H1 (cell line): ENCODE data around the gene ZDHHC19. TPM values are rescaled to one million over a fixed set of nuclear protein-coding genes. Genes with fewer than 3 reads are reported as not detected.

ENCODE experiments used
- CTCF ChIA-PET: fragments of 300-600 bp; sonication (Branson Sonifier 250); formaldehyde crosslinking; loops from one replicate; lab custom pipeline; 2021; ENCODE audit not compliant: partially characterized antibody; lab: Charles Lee
- POLR2A ChIA-PET: fragments of 300-600 bp; sonication (Branson Sonifier 250); formaldehyde crosslinking; loops from one replicate; lab custom pipeline; 2021; ENCODE audit warnings: inconsistent platforms; ENCODE audit not compliant: partially characterized antibody; lab: Charles Lee
- DNase-seq, 2 experiments: peaks; one replicate each; pipeline versions ENCODE4 v3.0.0 to v3.0.0-alpha.2; 2010 to 2022; ENCODE audit warnings: low spot score in 2 of 2, low read depth in 1 of 2, mixed read lengths in 1 of 2
- FAIRE-seq: peaks from 2 replicates; lab custom pipeline; 2011; peaks lifted over from hg19 to GRCh38; lab: Jason Lieb, UNC
- H2AFZ ChIP-seq: 2 replicates; pipeline ENCODE4 v1.8.1; 2012; ENCODE audit warnings: low read length, inconsistent platforms
- H2AK5ac ChIP-seq: 2 replicates; pipeline ENCODE4 v1.6.1; 2013; ENCODE audit warnings: low read depth, low read length
- H2BK120ac ChIP-seq: replicated peaks from 2 replicates; pipeline ENCODE3; 2013; ENCODE audit warnings: low read depth, low read length, inconsistent platforms
- H2BK12ac ChIP-seq: 2 replicates; pipeline ENCODE4 v1.6.1; 2013; ENCODE audit warnings: low read depth, low read length
- H2BK15ac ChIP-seq: 2 replicates; pipeline ENCODE4 v1.6.1; 2013; ENCODE audit warnings: low read length
- H2BK20ac ChIP-seq: 2 replicates; pipeline ENCODE4 v1.6.1; 2013; ENCODE audit warnings: low read length
- H2BK5ac ChIP-seq: 2 replicates; pipeline ENCODE4 v1.6.1; 2013; ENCODE audit warnings: low read depth, low read length
- H3K14ac ChIP-seq: 2 replicates; pipeline ENCODE4 v1.6.1; 2013; ENCODE audit warnings: inconsistent platforms; ENCODE audit not compliant: insufficient read length
- H3K18ac ChIP-seq: 2 replicates; pipeline ENCODE4 v1.6.1; 2013; ENCODE audit warnings: low read length; ENCODE audit errors: extremely low read depth
- H3K23ac ChIP-seq: 2 replicates; pipeline ENCODE4 v1.6.1; 2013; ENCODE audit warnings: inconsistent platforms; ENCODE audit not compliant: insufficient read length
- H3K23me2 ChIP-seq: 2 replicates; pipeline ENCODE4 v1.6.1; 2013; ENCODE audit warnings: low read depth, low read length
- H3K27ac ChIP-seq: 2 replicates; pipeline ENCODE4 v1.6.1; 2011; ENCODE audit warnings: low read depth, low read length, inconsistent platforms
- H3K27me3 ChIP-seq, 4 experiments: replicated peaks in 1 of 4; 1 replicate in 1 of 4; 2 replicates in 3 of 4; pipeline versions ENCODE4 v1.6.1 to v1.8.1; 2011 to 2013; ENCODE audit warnings: low read length in 3 of 4, mild to moderate bottlenecking in 3 of 4, inconsistent platforms in 2 of 4, mixed read lengths in 2 of 4, moderate library complexity in 1 of 4; ENCODE audit not compliant: control insufficient read depth in 3 of 4, insufficient read depth in 3 of 4; ENCODE audit errors: extremely low read depth in 1 of 4
- H3K36me3 ChIP-seq, 4 experiments: 2 replicates each; pipeline versions ENCODE4 v1.6.1 to v1.8.1; 2011 to 2013; ENCODE audit warnings: mild to moderate bottlenecking in 4 of 4, low read length in 3 of 4, moderate library complexity in 2 of 4, control low read depth in 1 of 4, inconsistent platforms in 1 of 4; ENCODE audit not compliant: insufficient read depth in 4 of 4, control insufficient read depth in 2 of 4
- H3K4ac ChIP-seq: replicated peaks from 2 replicates; pipeline ENCODE3; 2013; ENCODE audit warnings: low read length, low read depth, mixed read lengths, inconsistent platforms; ENCODE audit not compliant: insufficient read length
- H3K4me1 ChIP-seq, 4 experiments: replicated peaks in 1 of 4; 1 replicate in 1 of 4; 2 replicates in 3 of 4; pipeline versions ENCODE4 v1.6.1 to v1.8.1; 2011 to 2013; ENCODE audit warnings: low read length in 3 of 4, inconsistent platforms in 2 of 4, mixed read lengths in 1 of 4; ENCODE audit not compliant: insufficient read depth in 4 of 4, control insufficient read depth in 3 of 4
- H3K4me2 ChIP-seq, 2 experiments: 2 replicates each; pipeline versions ENCODE4 v1.6.1 to v1.8.1; 2011 to 2013; ENCODE audit warnings: low read depth in 2 of 2, low read length in 2 of 2, control low read depth in 1 of 2, inconsistent platforms in 1 of 2, mild to moderate bottlenecking in 1 of 2; ENCODE audit not compliant: insufficient read depth in 1 of 2
- H3K4me3 ChIP-seq, 4 experiments: fragments of 200-600, 300-600 bp in 1 of 4; sonication (generic), shearing (Covaris generic), sonication (Bioruptor Twin) in 1 of 4; 2 replicates each; pipeline versions ENCODE4 v1.5.1 to v1.8.1; 2011 to 2016; ENCODE audit warnings: low read length in 4 of 4, low read depth in 3 of 4, control low read depth in 2 of 4, inconsistent platforms in 2 of 4, mild to moderate bottlenecking in 2 of 4, mixed read lengths in 1 of 4, moderate library complexity in 1 of 4; ENCODE audit not compliant: insufficient read depth in 2 of 4; ENCODE audit errors: extremely low read depth in 1 of 4
- H3K56ac ChIP-seq: replicated peaks from 2 replicates; pipeline ENCODE3; 2013; ENCODE audit warnings: low read depth, mild to moderate bottlenecking, mixed read lengths, low read length, inconsistent platforms; ENCODE audit not compliant: insufficient read length
- H3K79me1 ChIP-seq: 2 replicates; pipeline ENCODE4 v1.6.1; 2013; ENCODE audit warnings: low read depth, low read length, control low read depth
- H3K79me2 ChIP-seq, 2 experiments: 2 replicates each; pipeline versions ENCODE4 v1.6.1 to v1.8.1; 2012 to 2013; ENCODE audit warnings: low read length in 2 of 2, mild to moderate bottlenecking in 2 of 2, inconsistent platforms in 1 of 2; ENCODE audit not compliant: insufficient read depth in 2 of 2, control insufficient read depth in 1 of 2
- H3K9ac ChIP-seq, 4 experiments: replicated peaks in 1 of 4; 1 replicate in 1 of 4; 2 replicates in 3 of 4; pipeline versions ENCODE4 v1.6.1 to v1.8.1; 2011 to 2013; ENCODE audit warnings: low read depth in 3 of 4, low read length in 3 of 4, control low read depth in 2 of 4, mild to moderate bottlenecking in 2 of 4, moderate library complexity in 2 of 4, inconsistent platforms in 1 of 4; ENCODE audit errors: extremely low read depth in 1 of 4
- H3K9me3 ChIP-seq, 2 experiments: 2 replicates each; pipeline versions ENCODE4 v1.6.1 to v1.8.1; 2012 to 2013; ENCODE audit warnings: mild to moderate bottlenecking in 2 of 2, moderate library complexity in 2 of 2, control low read depth in 1 of 2, inconsistent platforms in 1 of 2, low read depth in 1 of 2, low read length in 1 of 2, mixed read lengths in 1 of 2; ENCODE audit not compliant: insufficient read depth in 2 of 2
- H4K20me1 ChIP-seq, 2 experiments: replicated peaks in 1 of 2; 2 replicates each; pipeline versions ENCODE3 to v1.8.1; 2011 to 2013; ENCODE audit warnings: inconsistent platforms in 2 of 2, low read length in 2 of 2, mild to moderate bottlenecking in 1 of 2; ENCODE audit not compliant: insufficient read depth in 2 of 2, control insufficient read depth in 1 of 2
- H4K5ac ChIP-seq: 2 replicates; pipeline ENCODE4 v1.6.1; 2013; ENCODE audit warnings: low read length, low read depth, mixed read lengths, inconsistent platforms; ENCODE audit not compliant: insufficient read length
- H4K8ac ChIP-seq: 2 replicates; pipeline ENCODE4 v1.8.0; 2013; ENCODE audit warnings: mild to moderate bottlenecking, moderate library complexity, low read length, inconsistent platforms; ENCODE audit not compliant: insufficient read depth; ENCODE audit errors: extremely low read depth
- H4K91ac ChIP-seq: replicated peaks from 2 replicates; pipeline ENCODE3; 2013; ENCODE audit warnings: low read length, mixed read lengths, inconsistent platforms; ENCODE audit not compliant: insufficient read length
- EGR1 ChIP-seq: IDR thresholded peaks from 2 replicates; pipeline ENCODE4 v1.6.1; 2011; ENCODE audit warnings: low read depth, low read length, borderline replicate concordance
- EP300 ChIP-seq, 2 experiments: IDR thresholded peaks; 1 replicate in 1 of 2; 2 replicates in 1 of 2; pipeline ENCODE4 v1.6.1; 2011 to 2012; ENCODE audit warnings: low read depth in 2 of 2, low read length in 2 of 2, mild to moderate bottlenecking in 2 of 2, borderline replicate concordance in 1 of 2, inconsistent platforms in 1 of 2, moderate library complexity in 1 of 2
- JUND ChIP-seq: IDR thresholded peaks from 2 replicates; pipeline ENCODE4 v1.6.1; 2011; ENCODE audit warnings: mild to moderate bottlenecking, improper control_type of control experiment, low read length
- KDM1A ChIP-seq: fragments of 200-600, 300-600 bp; sonication (generic); IDR thresholded peaks from 2 replicates; pipeline ENCODE4 v1.7.1; 2016; ENCODE audit warnings: mild to moderate bottlenecking, low read length, borderline replicate concordance
- MAFK ChIP-seq: IDR thresholded peaks from 2 replicates; pipeline ENCODE4 v1.6.1; 2012; ENCODE audit warnings: low read depth, mild to moderate bottlenecking, improper control_type of control experiment, low read length
- POLR2A ChIP-seq, 2 experiments: IDR thresholded peaks; 1 replicate in 1 of 2; 2 replicates in 1 of 2; pipeline ENCODE4 v1.6.1; 2011; ENCODE audit warnings: low read depth in 2 of 2, low read length in 2 of 2, mild to moderate bottlenecking in 2 of 2; ENCODE audit errors: control extremely low read depth in 1 of 2
- RBBP5 ChIP-seq: IDR thresholded peaks from 2 replicates; pipeline ENCODE4 v1.7.1; 2012; ENCODE audit warnings: low read depth, mild to moderate bottlenecking, inconsistent platforms, low read length, moderate library complexity, borderline replicate concordance
- RFX5 ChIP-seq: IDR thresholded peaks from 2 replicates; pipeline ENCODE4 v1.6.1; 2011; ENCODE audit warnings: low read depth, low read length, improper control_type of control experiment, borderline replicate concordance
- SIX5 ChIP-seq: IDR thresholded peaks from 2 replicates; pipeline ENCODE4 v1.6.1; 2011; ENCODE audit warnings: mild to moderate bottlenecking, low read depth, low read length
- SP2 ChIP-seq: IDR thresholded peaks from 2 replicates; pipeline ENCODE4 v1.6.1; 2012; ENCODE audit warnings: mild to moderate bottlenecking, low read length, inconsistent platforms
- SP4 ChIP-seq: IDR thresholded peaks from 2 replicates; pipeline ENCODE4 v1.6.1; 2012; ENCODE audit warnings: low read length, inconsistent platforms
- TCF12 ChIP-seq: IDR thresholded peaks from 2 replicates; pipeline ENCODE4 v1.6.1; 2011; ENCODE audit warnings: low read depth, mild to moderate bottlenecking, low read length
- TEAD4 ChIP-seq: IDR thresholded peaks from 2 replicates; pipeline ENCODE4 v1.6.1; 2012; ENCODE audit warnings: low read depth, low read length, inconsistent platforms, mixed read lengths
- WGBS, 2 experiments: shearing (Covaris generic) in 1 of 2; methylation state at CpG; one replicate each; pipeline versions ENCODE4 v1.1.6 to v1.1.7; 2013 to 2015; ENCODE audit warnings: low lambda C conversion rate in 2 of 2, mixed read lengths in 2 of 2, inconsistent platforms in 1 of 2, low coverage in 1 of 2, missing lambda C conversion rate in 1 of 2; ENCODE audit not compliant: insufficient replicate concordance in 2 of 2, insufficient coverage in 1 of 2, insufficient read length in 1 of 2; ENCODE audit errors: extremely low coverage in 1 of 2, missing lambda C conversion rate in 1 of 2; 5-methylcytosine and 5-hydroxymethylcytosine counted together
- polyA plus RNA-seq, 7 experiments: library from polyadenylated mRNA; depleted of rRNA in 3 of 7; stranded (reverse) in 5 of 7; unstranded in 2 of 7; fragments of >200 nt in 5 of 7; fragments of 200-250 nt in 2 of 7; gene quantifications; 1 replicate in 5 of 7; 2 replicates in 1 of 7; 4 replicates in 1 of 7; pipeline versions ENCODE4 v1.2.1 to v1.2.3, GENCODE V29; 2011 to 2013; ENCODE audit warnings: missing spikeins in 2 of 7, mixed read lengths in 2 of 7
- total RNA-seq: library from RNA; stranded (reverse); fragmentation: NEBNext Ultra II Directional; extraction: Animal tissue kit (Norgen Biotek cat#: 25700); gene quantifications from 2 replicates; pipeline ENCODE4 v1.2.1, GENCODE V29; 2021
- TF ChIP-seq, protein P1 (sequence below): IDR thresholded peaks from 2 replicates; pipeline ENCODE4 v1.6.1; 2011; ENCODE audit warnings: low read length, improper control_type of control experiment

ZDHHC19 gene
- total and polyA plus RNA-seq, 2 of the 8 experiments (the other 6 are each of a cell fraction or from before 2014, with no cell fraction given): 2.5 to 4.1 TPM

DNA sequence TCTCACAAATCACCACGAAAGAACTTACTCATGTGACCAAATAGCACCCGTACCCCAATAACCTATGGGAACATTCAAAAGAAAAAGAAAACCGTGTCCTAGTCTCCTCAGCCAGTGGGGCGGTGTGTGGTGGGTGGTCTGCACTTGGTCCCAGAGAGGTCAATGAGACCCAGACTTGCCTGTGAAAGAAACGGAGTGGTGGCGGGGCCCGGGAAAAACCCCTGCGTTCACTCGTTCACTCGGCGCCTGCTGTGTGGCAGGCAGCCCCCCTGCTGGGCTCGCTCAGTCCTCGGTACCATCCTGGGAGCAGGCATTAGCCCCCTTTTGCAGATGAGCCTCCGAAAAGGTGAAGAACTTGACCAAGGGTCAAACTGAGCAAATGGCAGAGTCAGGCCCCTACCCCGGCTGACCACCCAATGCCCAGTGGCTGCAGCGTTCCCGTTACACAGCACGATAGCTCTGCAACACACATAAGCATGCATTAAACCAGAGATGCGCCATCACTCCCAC is 36.0 kb downstream of the ZDHHC19 start:
- Histone ChIP-seq H4K5ac (no peak overlapping the region), H3K4me3 (no peak overlapping the region), H2BK120ac (no peak overlapping the region), H2BK20ac (no peak overlapping the region), H3K18ac (no peak overlapping the region), H3K79me2 (no peaks in the 10 kb centered on the region), H2AK5ac (no peak overlapping the region), H4K91ac (no peak overlapping the region), H4K8ac (no peak overlapping the region), H3K23me2 (no peaks in the 10 kb centered on the region), H3K14ac (no peak overlapping the region), H3K9ac (no peak overlapping the region), H3K27me3 (no peaks in the 10 kb centered on the region), H3K27ac (no peak overlapping the region), H2BK5ac (no peak overlapping the region; the same call in 1 of the 2 replicates), H3K9me3 (no peaks in the 10 kb centered on the region), H3K79me1 (no peaks in the 10 kb centered on the region), H3K36me3 (no peaks in the 10 kb centered on the region), H4K20me1 (no peaks in the 10 kb centered on the region), H3K4ac (no peak overlapping the region), H2AFZ (peak overlapping the region; percentile 67; the same call in 1 of the 2 replicates), H3K4me1 (peaks cover 4 to 15% (median 10%) of the 10 kb centered on the region in 4 experiments; a peak in 6 of 7 replicates), H3K4me2 (no peak overlapping the region; a peak in 1 of 4 replicates), H3K56ac (no peak overlapping the region), H2BK12ac (no peak overlapping the region), H2BK15ac (peak overlapping the region; percentile 18; the same call in 1 of the 2 replicates), H3K23ac (no peak overlapping the region)
- CTCF ChIA-PET: no interaction called here
- POLR2A ChIA-PET: no interaction called here
- WGBS, 2 experiments: 86% methylated on average over 19 of the region's 19 CpGs; no CpG with 5 or more reads in 1 of the 2 experiments
- FAIRE-seq (no peak), DNase-seq (no peak)
- TF ChIP-seq RBBP5: no peak
- TF ChIP-seq, protein P1, sequence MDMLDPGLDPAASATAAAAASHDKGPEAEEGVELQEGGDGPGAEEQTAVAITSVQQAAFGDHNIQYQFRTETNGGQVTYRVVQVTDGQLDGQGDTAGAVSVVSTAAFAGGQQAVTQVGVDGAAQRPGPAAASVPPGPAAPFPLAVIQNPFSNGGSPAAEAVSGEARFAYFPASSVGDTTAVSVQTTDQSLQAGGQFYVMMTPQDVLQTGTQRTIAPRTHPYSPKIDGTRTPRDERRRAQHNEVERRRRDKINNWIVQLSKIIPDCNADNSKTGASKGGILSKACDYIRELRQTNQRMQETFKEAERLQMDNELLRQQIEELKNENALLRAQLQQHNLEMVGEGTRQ: no peak
- no peak for TF ChIP-seq SP2
- no peak for TF ChIP-seq MAFK
- no peak for TF ChIP-seq TCF12
- no peak for TF ChIP-seq SP4
- TF ChIP-seq JUND: no peak
- TF ChIP-seq TEAD4: no peak
- no peak for TF ChIP-seq SIX5
- TF ChIP-seq RFX5: no peak
- TF ChIP-seq KDM1A: no peak
- TF ChIP-seq POLR2A (IDR thresholded peaks at IDR 0.05; ENCODE audit: control extremely low read depth in 1 of 2, low read depth in 2 of 2, low read length in 2 of 2): no peak
- TF ChIP-seq EGR1: no peak
- no peak for TF ChIP-seq EP300 (IDR thresholded peaks at IDR 0.05; ENCODE audit: borderline replicate concordance in 1 of 2, low read depth in 2 of 2, low read length in 2 of 2)
